Upper lobe of right lung (tissue), 1 donor: ENCODE results near the gene ITPR3. TPM values are rescaled to one million over a fixed set of nuclear protein-coding genes. Genes with fewer than 3 reads are reported as not detected.

Source experiments
- ATAC-seq: fragments of 200-7000 bp; cut with Tn5 transposase; one replicate; pipeline ENCODE4 v1.9.1; 2020; ENCODE audit warnings: mild to moderate bottlenecking, moderate library complexity
- DNase-seq: peaks from one replicate; pipeline ENCODE4 v3.0.0-alpha.2; 2020
- H3K27ac ChIP-seq: fragments of 200-600 bp; one replicate; pipeline ENCODE4 v1.8.0; 2022
- H3K27me3 ChIP-seq: fragments of 200-600 bp; one replicate; pipeline ENCODE4 v1.8.0; 2022; ENCODE audit warnings: mild to moderate bottlenecking
- H3K36me3 ChIP-seq: fragments of 200-600 bp; one replicate; pipeline ENCODE4 v1.8.0; 2022
- H3K4me1 ChIP-seq: fragments of 200-600 bp; one replicate; pipeline ENCODE4 v1.8.0; 2022
- H3K4me3 ChIP-seq: fragments of 200-600 bp; one replicate; pipeline ENCODE4 v1.8.0; 2022; ENCODE audit warnings: mild to moderate bottlenecking
- H3K9me3 ChIP-seq: fragments of 200-600 bp; one replicate; pipeline ENCODE4 v1.8.0; 2022
- CTCF ChIP-seq: fragments of 200-600 bp; IDR thresholded peaks from one replicate; pipeline ENCODE4 v1.8.0; 2022; ENCODE audit warnings: antibody characterized with exemption
- intact Hi-C: fragments of 100-400 bp; cut with DNase I; formaldehyde crosslinking; loops from one replicate; pipeline ENCODE4 v1.11.0; 2022
- total RNA-seq: library from RNA; stranded (reverse); fragmentation: NEBNext Ultra II Directional; extraction: Animal tissue kit (Norgen Biotek cat#: 25700); gene quantifications from one replicate; pipeline ENCODE4 v1.2.1, GENCODE V29; 2021
- donor health status: DM: no; HTN: yes; CAD: no; lungs with severe emphysema.

ITPR3 gene
- total RNA-seq, 1 donor from 2014 or later = 111 TPM

GRCh38 chr6:33696548-33697518 is 75.7 kb downstream of the ITPR3 start:
- Histone ChIP-seq H3K36me3 (peaks cover 54% of the 10 kb centered on the region), H3K4me1 (peaks cover 61% of the 10 kb centered on the region)

GRCh38 chr6:33697845-33698244 is 76.7 kb downstream of the ITPR3 start:
- ATAC-seq (no peak), DNase-seq (no peak)
- Histone ChIP-seq H3K4me1 (peaks cover 53% of the 10 kb centered on the region), H3K4me3 (no peak overlapping the region), H3K9me3 (no peaks in the 10 kb centered on the region), H3K27ac (peak overlapping the region; percentile 60), H3K36me3 (peaks cover 46% of the 10 kb centered on the region), H3K27me3 (no peaks in the 10 kb centered on the region)
- intact Hi-C loops = loop anchor here (10.0 kb wide), 1 partner anchor 113 kb away; the partner anchor contains the start of gene BAK1
- TF ChIP-seq CTCF = no peak

More at GRCh38 chr6:33696548-33697518, 75.7 kb downstream of the ITPR3 start:
- Histone ChIP-seq H3K27me3 (no peaks in the 10 kb centered on the region), H3K9me3 (no peaks in the 10 kb centered on the region), H3K27ac (peak overlapping the region; percentile 60), H3K4me3 (no peak overlapping the region)
- no peak for TF ChIP-seq CTCF
- intact Hi-C loops = loop anchor here (10.0 kb wide), 1 partner anchor 112 kb away; the partner anchor contains the start of gene BAK1
- DNase-seq (no peak), ATAC-seq (peak; percentile 3)

GRCh38 chr6:33698494-33698893 is 77.4 kb downstream of the ITPR3 start:
- Histone ChIP-seq H3K27me3 (no peaks in the 10 kb centered on the region), H3K9me3 (no peaks in the 10 kb centered on the region), H3K27ac (no peak overlapping the region), H3K4me1 (peaks cover 46% of the 10 kb centered on the region), H3K4me3 (no peak overlapping the region), H3K36me3 (peaks cover 39% of the 10 kb centered on the region)
- TF ChIP-seq CTCF = no peak
- intact Hi-C loops = loop anchor here (10.0 kb wide), 1 partner anchor 114 kb away; the partner anchor contains the start of gene BAK1
- DNase-seq (peak; percentile 45), ATAC-seq (no peak)

GRCh38 chr6:33699131-33699530 is 78.0 kb downstream of the ITPR3 start:
- peaks cover 33% of the 10 kb centered on the region for H3K36me3 ChIP-seq
- DNase-seq = peak; percentile 52
- TF ChIP-seq CTCF = no peak

GRCh38 chr6:33699739-33700138 is 78.6 kb downstream of the ITPR3 start:
- no peaks in the 10 kb centered on the region for H3K27me3 ChIP-seq
- DNase-seq = peak; percentile 6
- intact Hi-C loops = loop anchor here (10.0 kb wide), 1 partner anchor 115 kb away; the partner anchor contains the start of gene BAK1
- ATAC-seq = no peak
- no peaks in the 10 kb centered on the region for H3K9me3 ChIP-seq
- no peak overlapping the region for H3K4me3 ChIP-seq
- peaks cover 36% of the 10 kb centered on the region for H3K4me1 ChIP-seq
- H3K27ac ChIP-seq = no peak overlapping the region
- no peak for TF ChIP-seq CTCF
- H3K36me3 ChIP-seq = peaks cover 33% of the 10 kb centered on the region

More at GRCh38 chr6:33699131-33699530, 78.0 kb downstream of the ITPR3 start:
- no peak for ATAC-seq
- H3K4me1 ChIP-seq = peaks cover 40% of the 10 kb centered on the region
- H3K9me3 ChIP-seq = no peaks in the 10 kb centered on the region
- no peak overlapping the region for H3K27ac ChIP-seq
- intact Hi-C loops = loop anchor here (10.0 kb wide), 1 partner anchor 114 kb away; the partner anchor contains the start of gene BAK1
- no peaks in the 10 kb centered on the region for H3K27me3 ChIP-seq
- no peak overlapping the region for H3K4me3 ChIP-seq
